DND-41 (cell line): ENCODE data around the gene SAMM50.

ENCODE experiments used
- CTCF ChIP-seq: IDR thresholded peaks from 2 replicates; pipeline ENCODE4 v1.5.1; 2012; ENCODE audit warnings: borderline replicate concordance, low read length, moderate library complexity, mild to moderate bottlenecking; ENCODE audit not compliant: poor library complexity, severe bottlenecking; ENCODE audit errors: extremely low read depth
- EZH2 ChIP-seq: IDR thresholded peaks from 3 replicates; pipeline ENCODE4 v1.6.1; 2012; ENCODE audit warnings: borderline replicate concordance, low read depth, mild to moderate bottlenecking, moderate library complexity, low read length, inconsistent platforms; ENCODE audit not compliant: severe bottlenecking

- no peak for TF ChIP-seq CTCF
- TF ChIP-seq EZH2: no peak
These were observed 29.6 kb upstream of the SAMM50 start for GRCh38 chr22:43925433-43926348.
